Measurements from ENCODE around the gene GPATCH1. TPM values are rescaled to one million over a fixed set of nuclear protein-coding genes. Genes with fewer than 3 reads are reported as not detected.

The GPATCH1 gene
- total and polyA plus RNA-seq, 2 of the 13 experiments (the other 11 are each of a cell fraction or from before 2014, with no cell fraction given): 6.8 to 6.9 TPM

DNA sequence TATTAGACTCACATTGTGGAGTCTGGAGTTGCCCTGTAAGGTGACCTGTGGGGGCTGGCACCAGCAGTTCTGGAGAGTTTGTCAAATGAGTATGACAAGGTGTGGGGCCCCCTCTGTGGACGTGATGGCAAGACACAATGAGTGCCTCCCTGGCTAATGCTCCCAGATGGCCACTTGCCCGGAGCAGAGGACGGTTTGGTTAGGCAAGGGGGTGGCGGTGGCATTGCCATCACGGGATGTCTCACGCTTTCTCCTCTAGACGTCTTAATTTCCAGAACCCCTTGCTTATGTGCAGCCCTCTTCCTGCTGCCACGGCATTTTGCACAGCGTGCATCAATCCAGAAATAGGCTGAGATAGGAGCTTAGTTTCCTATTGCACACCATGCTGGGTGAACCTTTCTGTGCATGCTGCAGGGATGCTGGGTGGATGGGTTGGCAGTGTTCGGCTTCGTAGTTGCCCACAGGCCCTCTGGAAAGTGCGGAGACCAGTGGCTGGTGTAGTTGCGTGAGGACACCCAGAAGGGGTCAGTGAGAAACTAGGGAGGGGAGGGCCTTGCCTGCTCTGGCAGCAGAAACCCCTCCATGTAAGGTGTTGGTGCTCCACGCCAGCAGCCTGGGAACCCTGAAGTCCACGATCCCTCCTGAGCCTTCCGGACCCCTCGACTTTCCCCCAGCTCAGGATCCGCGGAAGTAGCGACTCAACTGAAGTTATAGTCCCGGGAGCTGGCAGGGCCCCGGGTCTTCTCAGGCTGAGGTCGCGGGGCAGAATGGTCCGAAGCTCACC lies 95.1 kb downstream of the GPATCH1 start (continued):
- no peak for TF ChIP-seq ZFAT (CRISPR knock-in tag; conservative IDR thresholded peaks at IDR 0.05)
- TF ChIP-seq ATM (IDR thresholded peaks at IDR 0.05; ENCODE audit: borderline replicate concordance): no peak
- TF ChIP-seq SRSF4 (IDR thresholded peaks at IDR 0.05; ENCODE audit: low read depth, low read length, poor library complexity, severe bottlenecking): no peak
- TF ChIP-seq, protein P1, sequence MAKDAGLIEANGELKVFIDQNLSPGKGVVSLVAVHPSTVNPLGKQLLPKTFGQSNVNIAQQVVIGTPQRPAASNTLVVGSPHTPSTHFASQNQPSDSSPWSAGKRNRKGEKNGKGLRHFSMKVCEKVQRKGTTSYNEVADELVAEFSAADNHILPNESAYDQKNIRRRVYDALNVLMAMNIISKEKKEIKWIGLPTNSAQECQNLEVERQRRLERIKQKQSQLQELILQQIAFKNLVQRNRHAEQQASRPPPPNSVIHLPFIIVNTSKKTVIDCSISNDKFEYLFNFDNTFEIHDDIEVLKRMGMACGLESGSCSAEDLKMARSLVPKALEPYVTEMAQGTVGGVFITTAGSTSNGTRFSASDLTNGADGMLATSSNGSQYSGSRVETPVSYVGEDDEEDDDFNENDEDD (CRISPR knock-in tag; IDR thresholded peaks at IDR 0.05; ENCODE audit: borderline replicate concordance): no peak
- no peak for TF ChIP-seq RFX1 (IDR thresholded peaks at IDR 0.05)
- TF ChIP-seq ZNF563 (CRISPR knock-in tag; IDR thresholded peaks at IDR 0.05): no peak
- TF ChIP-seq, protein P2, sequence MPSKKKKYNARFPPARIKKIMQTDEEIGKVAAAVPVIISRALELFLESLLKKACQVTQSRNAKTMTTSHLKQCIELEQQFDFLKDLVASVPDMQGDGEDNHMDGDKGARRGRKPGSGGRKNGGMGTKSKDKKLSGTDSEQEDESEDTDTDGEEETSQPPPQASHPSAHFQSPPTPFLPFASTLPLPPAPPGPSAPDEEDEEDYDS (CRISPR knock-in tag; IDR thresholded peaks at IDR 0.05): no peak
- TF ChIP-seq POLR2G (IDR thresholded peaks at IDR 0.05; ENCODE audit: low read depth, low read length): no peak
- no peak for TF ChIP-seq ISX (CRISPR knock-in tag; conservative IDR thresholded peaks at IDR 0.05)
- peak; percentile 11 for TF ChIP-seq SRSF1 (optimal IDR thresholded peaks at IDR 0.05; ENCODE audit: low read depth, low read length)
- no peak for TF ChIP-seq HMGA1 (CRISPR knock-in tag; conservative IDR thresholded peaks at IDR 0.05)
- no peak for TF ChIP-seq ZFYVE20 (CRISPR knock-in tag; IDR thresholded peaks at IDR 0.05; ENCODE audit: borderline replicate concordance, low read depth)
- no peak for TF ChIP-seq ZNF598 (CRISPR knock-in tag; IDR thresholded peaks at IDR 0.05; ENCODE audit: borderline replicate concordance)
- no peak; the same call in 1 of the 2 replicates for TF ChIP-seq CENPT (CRISPR knock-in tag; IDR thresholded peaks at IDR 0.05; ENCODE audit: low read depth)
- no peak; the same call in 1 of the 2 replicates for TF ChIP-seq ZNF558 (CRISPR knock-in tag; IDR thresholded peaks at IDR 0.05; ENCODE audit: borderline replicate concordance)
- TF ChIP-seq, protein P3, sequence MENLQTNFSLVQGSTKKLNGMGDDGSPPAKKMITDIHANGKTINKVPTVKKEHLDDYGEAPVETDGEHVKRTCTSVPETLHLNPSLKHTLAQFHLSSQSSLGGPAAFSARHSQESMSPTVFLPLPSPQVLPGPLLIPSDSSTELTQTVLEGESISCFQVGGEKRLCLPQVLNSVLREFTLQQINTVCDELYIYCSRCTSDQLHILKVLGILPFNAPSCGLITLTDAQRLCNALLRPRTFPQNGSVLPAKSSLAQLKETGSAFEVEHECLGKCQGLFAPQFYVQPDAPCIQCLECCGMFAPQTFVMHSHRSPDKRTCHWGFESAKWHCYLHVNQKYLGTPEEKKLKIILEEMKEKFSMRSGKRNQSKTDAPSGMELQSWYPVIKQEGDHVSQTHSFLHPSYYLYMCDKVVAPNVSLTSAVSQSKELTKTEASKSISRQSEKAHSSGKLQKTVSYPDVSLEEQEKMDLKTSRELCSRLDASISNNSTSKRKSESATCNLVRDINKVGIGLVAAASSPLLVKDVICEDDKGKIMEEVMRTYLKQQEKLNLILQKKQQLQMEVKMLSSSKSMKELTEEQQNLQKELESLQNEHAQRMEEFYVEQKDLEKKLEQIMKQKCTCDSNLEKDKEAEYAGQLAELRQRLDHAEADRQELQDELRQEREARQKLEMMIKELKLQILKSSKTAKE (CRISPR knock-in tag; IDR thresholded peaks at IDR 0.05; ENCODE audit: borderline replicate concordance): no peak
- TF ChIP-seq ZIK1 (CRISPR knock-in tag; IDR thresholded peaks at IDR 0.05; ENCODE audit: borderline replicate concordance, low read depth): no peak
- peak; percentile 4; the same call in 1 of the 2 replicates for TF ChIP-seq ZNF766 (CRISPR knock-in tag; IDR thresholded peaks at IDR 0.05; ENCODE audit: borderline replicate concordance)
